HCT116 (cell line): ENCODE data around the gene MYO7B. TPM values are rescaled to one million over a fixed set of nuclear protein-coding genes. Genes with fewer than 3 reads are reported as not detected.

ENCODE experiments used
- ATAC-seq: fragments of 200-7000 bp; cut with Tn5 transposase; 2 replicates; pipeline ENCODE4 v1.9.1; 2020; ENCODE audit warnings: mild to moderate bottlenecking, moderate library complexity
- BruUV-seq: library from RNA; stranded (reverse); fragments of 400-500 nt; replicated peaks from 2 replicates; lab custom pipeline; 2021; lab: Mats Ljungman, UMichigan
- CTCF ChIA-PET: fragments of 300-600 bp; sonication (Branson Sonifier 250); formaldehyde crosslinking; loops from one replicate; lab custom pipeline; 2021; ENCODE audit warnings: antibody characterized with exemption; lab: Charles Lee
- POLR2A ChIA-PET: fragments of 300-600, 350-600 bp; sonication (Branson Sonifier 250); formaldehyde crosslinking; loops from one replicate; lab custom pipeline; 2021; ENCODE audit warnings: antibody characterized with exemption; lab: Charles Lee
- RAD21 ChIA-PET, 2 experiments: fragments of 300-600 bp; sonication (Branson Sonifier 250); formaldehyde crosslinking; loops; one replicate each; lab custom pipeline; 2023; ENCODE audit warnings: low total read pairs in 2 of 2; ENCODE audit not compliant: uncharacterized antibody in 2 of 2, unreplicated experiment in 2 of 2, low non-redundant PET in 1 of 2; lab: Charles Lee
- DNase-seq: peaks from one replicate; pipeline ENCODE4 v3.0.0-alpha.2; 2010; ENCODE audit warnings: low read depth, low spot score
- H2AFZ ChIP-seq: fragments of 200-600 bp; shearing (Covaris generic), sonication (generic); 2 replicates; pipeline ENCODE4 v1.6.1; 2017; ENCODE audit warnings: low read depth, mixed run types, mixed read lengths, antibody characterized with exemption, low read length; ENCODE audit not compliant: poor library complexity, severe bottlenecking
- H3K27ac ChIP-seq: 2 replicates; pipeline ENCODE4 v1.5.1; 2012; ENCODE audit warnings: low read depth, low read length
- H3K27me3 ChIP-seq: fragments of 200-600 bp; sonication (generic); 2 replicates; pipeline ENCODE4 v1.6.1; 2016; ENCODE audit warnings: mixed run types, low read length, mixed read lengths; ENCODE audit not compliant: insufficient read depth
- H3K36me3 ChIP-seq, 2 experiments: fragments of 200-500 bp in 1 of 2; fragments of 200-600 bp in 1 of 2; sonication (Bioruptor generic) in 1 of 2; sonication (generic) in 1 of 2; 2 replicates each; pipeline versions ENCODE4 v1.5.1 to v1.6.1; 2014 to 2016; ENCODE audit warnings: low read length in 2 of 2, inconsistent platforms in 1 of 2, mixed read lengths in 1 of 2, mixed run types in 1 of 2; ENCODE audit not compliant: insufficient read depth in 2 of 2, control insufficient read depth in 1 of 2
- H3K4me1 ChIP-seq, 2 experiments: fragments of 200-600 bp in 1 of 2; sonication (generic) in 1 of 2; 2 replicates each; pipeline versions ENCODE4 v1.5.1 to v1.6.1; 2012 to 2017; ENCODE audit warnings: low read length in 2 of 2, inconsistent platforms in 1 of 2, mild to moderate bottlenecking in 1 of 2, mixed read lengths in 1 of 2, mixed run types in 1 of 2, moderate library complexity in 1 of 2; ENCODE audit not compliant: insufficient read depth in 2 of 2, control insufficient read depth in 1 of 2
- H3K4me2 ChIP-seq: fragments of 200-600 bp; sonication (generic); 2 replicates; pipeline ENCODE4 v1.6.1; 2017; ENCODE audit warnings: mixed run types, low read length, mixed read lengths
- H3K4me3 ChIP-seq, 2 experiments: fragments of 200-600 bp in 1 of 2; sonication (generic) in 1 of 2; replicated peaks in 1 of 2; 2 replicates each; pipeline ENCODE4 v1.5.1; 2011 to 2016; ENCODE audit warnings: low read length in 2 of 2, control low read depth in 1 of 2, low read depth in 1 of 2, mild to moderate bottlenecking in 1 of 2, mixed read lengths in 1 of 2, mixed run types in 1 of 2
- H3K79me2 ChIP-seq: fragments of 200-600 bp; sonication (generic); 2 replicates; pipeline ENCODE4 v1.6.1; 2017; ENCODE audit warnings: mild to moderate bottlenecking, mixed run types, low read length, moderate library complexity, mixed read lengths; ENCODE audit not compliant: insufficient read depth
- H3K9ac ChIP-seq: fragments of 200-600 bp; sonication (generic); 2 replicates; pipeline ENCODE4 v1.6.1; 2016; ENCODE audit warnings: low read length, mixed read lengths
- H3K9me2 ChIP-seq: fragments of 200-600 bp; sonication (generic), shearing (Covaris generic); 2 replicates; pipeline ENCODE4 v1.6.1; 2017; ENCODE audit warnings: mixed run types, mild to moderate bottlenecking, moderate library complexity; ENCODE audit not compliant: insufficient read depth
- H3K9me3 ChIP-seq, 2 experiments: fragments of 200-500 bp in 1 of 2; fragments of 200-600 bp in 1 of 2; sonication (Bioruptor generic) in 1 of 2; sonication (generic) in 1 of 2; 2 replicates each; pipeline ENCODE4 v1.6.1; 2014 to 2017; ENCODE audit warnings: low read length in 2 of 2, mixed read lengths in 2 of 2, inconsistent platforms in 1 of 2, low read depth in 1 of 2, mild to moderate bottlenecking in 1 of 2, mixed run types in 1 of 2, moderate library complexity in 1 of 2; ENCODE audit not compliant: control insufficient read depth in 1 of 2, insufficient read depth in 1 of 2
- H4K20me1 ChIP-seq: fragments of 200-600 bp; sonication (generic), shearing (Covaris generic); 2 replicates; pipeline ENCODE4 v1.6.1; 2017; ENCODE audit warnings: mixed run types, mild to moderate bottlenecking, moderate library complexity; ENCODE audit not compliant: insufficient read depth
- ATF3 ChIP-seq: IDR thresholded peaks from 2 replicates; pipeline ENCODE4 v1.6.1; 2012
- CBX3 ChIP-seq: IDR thresholded peaks from 2 replicates; pipeline ENCODE4 v1.6.1; 2012; ENCODE audit warnings: low read depth
- CEBPB ChIP-seq: IDR thresholded peaks from 2 replicates; pipeline ENCODE4 v1.6.1; 2012; ENCODE audit warnings: low read depth
- CTCF ChIP-seq, 3 experiments: fragments of 200-600 bp in 1 of 3; sonication (generic) in 1 of 3; IDR thresholded peaks in 2 of 3; conservative IDR thresholded peaks in 1 of 3; 2 replicates each; pipeline ENCODE4 v1.5.1; 2012 to 2017; ENCODE audit warnings: low read depth in 2 of 3, low read length in 2 of 3, antibody characterized with exemption in 1 of 3, borderline replicate concordance in 1 of 3, control low read depth in 1 of 3, mild to moderate bottlenecking in 1 of 3, mixed read lengths in 1 of 3, mixed run types in 1 of 3, moderate library complexity in 1 of 3; ENCODE audit not compliant: insufficient read depth in 1 of 3
- EGR1 ChIP-seq: IDR thresholded peaks from 2 replicates; pipeline ENCODE4 v1.6.1; 2012; ENCODE audit warnings: low read depth
- ELF1 ChIP-seq: IDR thresholded peaks from 2 replicates; pipeline ENCODE4 v1.6.1; 2012; ENCODE audit warnings: low read depth, borderline replicate concordance
- EZH2 ChIP-seq: fragments of 200-600 bp; sonication (generic); IDR thresholded peaks from 2 replicates; pipeline ENCODE4 v1.6.1; 2017; ENCODE audit warnings: antibody characterized with exemption, mixed run types
- EZH2phosphoT487 ChIP-seq: fragments of 200-600 bp; IDR thresholded peaks from 2 replicates; pipeline ENCODE4 v1.6.1; 2018; ENCODE audit warnings: antibody characterized with exemption, borderline replicate concordance
- JUND ChIP-seq: IDR thresholded peaks from 2 replicates; pipeline ENCODE4 v1.6.1; 2012
- POLR2AphosphoS5 ChIP-seq: IDR thresholded peaks from 2 replicates; pipeline ENCODE4 v1.6.1; 2011; ENCODE audit warnings: mild to moderate bottlenecking, low read depth, low read length, moderate library complexity
- SIN3A ChIP-seq: IDR thresholded peaks from 2 replicates; pipeline ENCODE4 v1.6.1; 2012; ENCODE audit warnings: low read depth
- SP1 ChIP-seq: IDR thresholded peaks from 2 replicates; pipeline ENCODE4 v1.6.1; 2012; ENCODE audit warnings: low read depth
- SRF ChIP-seq: IDR thresholded peaks from 2 replicates; pipeline ENCODE4 v1.6.1; 2012; ENCODE audit warnings: low read depth
- ZBTB33 ChIP-seq: IDR thresholded peaks from 2 replicates; pipeline ENCODE4 v1.6.1; 2011; ENCODE audit warnings: mild to moderate bottlenecking, low read length, moderate library complexity; ENCODE audit not compliant: insufficient replicate concordance; ENCODE audit errors: extremely low read depth
- ZFX ChIP-seq: fragments of 450-650 bp; IDR thresholded peaks from 2 replicates; pipeline ENCODE4 v1.6.1; 2017
- ZNF274 ChIP-seq: fragments of 200-500 bp; sonication (Bioruptor generic); IDR thresholded peaks from 2 replicates; pipeline ENCODE4 v1.6.1; 2014; ENCODE audit warnings: mild to moderate bottlenecking, low read depth, low read length, inconsistent platforms
- intact Hi-C: fragments of 100-400 bp; cut with micrococcal nuclease; formaldehyde crosslinking; loops from 2 replicates; pipeline ENCODE4 v1.10.0; 2022
- total RNA-seq: library from RNA; stranded (reverse); gene quantifications from one replicate; pipeline ENCODE4 v1.2.1, GENCODE V29; 2021; ENCODE audit not compliant: unreplicated experiment

The MYO7B gene
- total RNA-seq, 1 experiment from 2014 or later = 0.07 TPM

- POLR2A ChIA-PET = no interaction called here
- H3K9me3 ChIP-seq = no peaks in the 10 kb centered on the region
- H3K36me3 ChIP-seq = peaks cover 59 to 60% of the 10 kb centered on the region in 2 experiments
- CTCF ChIA-PET = no interaction called here
- ATAC-seq = no peak
- peaks cover 12% of the 10 kb centered on the region; the same call in 1 of the 2 replicates for H3K79me2 ChIP-seq
- no peak for TF ChIP-seq JUND
- TF ChIP-seq EZH2phosphoT487 = no peak
- TF ChIP-seq POLR2AphosphoS5 = no peak
- no peak for TF ChIP-seq CEBPB
- TF ChIP-seq ATF3 = no peak
- no peak for TF ChIP-seq EGR1
- TF ChIP-seq SP1 = no peak
- no peak for TF ChIP-seq SRF
- TF ChIP-seq EZH2 = no peak
- TF ChIP-seq ELF1 = no peak
- no peak for TF ChIP-seq ZFX
- TF ChIP-seq ZBTB33 = no peak
- no peak for TF ChIP-seq SIN3A
- TF ChIP-seq CTCF (IDR thresholded peaks at IDR 0.05 in 2 of 3, conservative IDR thresholded peaks at IDR 0.05 in 1 of 3; ENCODE audit: borderline replicate concordance in 1 of 3, insufficient read depth in 1 of 3, low read depth in 2 of 3, low read length in 2 of 3) = no peak
- TF ChIP-seq ZNF274 = no peak
- TF ChIP-seq CBX3 = no peak
- no peak overlapping the region for H3K27ac ChIP-seq
- no peak overlapping the region for H2AFZ ChIP-seq
- intact Hi-C loops = no loop called here
- no peaks in the 10 kb centered on the region for H3K9me2 ChIP-seq
- no TSS peak for BruUV-seq
- DNase-seq = no peak
- RAD21 ChIA-PET = no interaction called here
- H3K4me1 ChIP-seq = no peaks in the 10 kb centered on the region
- H4K20me1 ChIP-seq = no peaks in the 10 kb centered on the region
- H3K27me3 ChIP-seq = no peaks in the 10 kb centered on the region
- H3K4me2 ChIP-seq = no peak overlapping the region
- H3K4me3 ChIP-seq = no peak overlapping the region
- no peak overlapping the region for H3K9ac ChIP-seq
These were observed 45.2 kb upstream of the MYO7B start for GRCh38 chr2:127490283-127490682.
